Lower lobe of right lung (tissue), 2 donors: ENCODE data around the gene USP49. TPM values are rescaled to one million over a fixed set of nuclear protein-coding genes. Genes with fewer than 3 reads are reported as not detected.

Experiments used
- ATAC-seq, 2 donors: fragments of 200-7000 bp; cut with Tn5 transposase; one replicate each; pipeline ENCODE4 v1.9.1; 2020 to 2022; ENCODE audit warnings: mild to moderate bottlenecking in 2 of 2, moderate library complexity in 2 of 2
- DNase-seq: peaks from one replicate; pipeline ENCODE4 v3.0.0-alpha.2; 2020
- H3K27ac ChIP-seq: fragments of 200-600 bp; one replicate; pipeline ENCODE4 v1.8.0; 2022
- H3K27me3 ChIP-seq: fragments of 200-600 bp; one replicate; pipeline ENCODE4 v1.8.0; 2022; ENCODE audit warnings: low read depth
- H3K36me3 ChIP-seq: fragments of 200-600 bp; one replicate; pipeline ENCODE4 v1.8.0; 2022; ENCODE audit warnings: mild to moderate bottlenecking
- H3K4me1 ChIP-seq: fragments of 200-600 bp; one replicate; pipeline ENCODE4 v1.8.0; 2022
- H3K4me3 ChIP-seq: fragments of 200-600 bp; one replicate; pipeline ENCODE4 v1.8.0; 2022; ENCODE audit warnings: mild to moderate bottlenecking
- H3K9me3 ChIP-seq: fragments of 200-600 bp; one replicate; pipeline ENCODE4 v1.8.0; 2022
- intact Hi-C: fragments of 100-400 bp; cut with DNase I; formaldehyde crosslinking; loops from one replicate; pipeline ENCODE4 v1.11.0; 2022
- total RNA-seq: library from RNA; stranded (reverse); fragmentation: NEBNext Ultra II Directional; extraction: Animal tissue kit (Norgen Biotek cat#: 25700); gene quantifications from one replicate; pipeline ENCODE4 v1.2.1, GENCODE V29; 2021
- TF ChIP-seq, protein P1 (sequence below): fragments of 200-600 bp; IDR thresholded peaks from one replicate; pipeline ENCODE4 v1.8.0; 2022; ENCODE audit warnings: antibody characterized with exemption, mild to moderate bottlenecking
- donor health status: DM: no; HTN: yes; CAD: no; lungs with severe emphysema.

Gene USP49
- total RNA-seq, 1 donor from 2014 or later, result 3.9 TPM

DNA sequence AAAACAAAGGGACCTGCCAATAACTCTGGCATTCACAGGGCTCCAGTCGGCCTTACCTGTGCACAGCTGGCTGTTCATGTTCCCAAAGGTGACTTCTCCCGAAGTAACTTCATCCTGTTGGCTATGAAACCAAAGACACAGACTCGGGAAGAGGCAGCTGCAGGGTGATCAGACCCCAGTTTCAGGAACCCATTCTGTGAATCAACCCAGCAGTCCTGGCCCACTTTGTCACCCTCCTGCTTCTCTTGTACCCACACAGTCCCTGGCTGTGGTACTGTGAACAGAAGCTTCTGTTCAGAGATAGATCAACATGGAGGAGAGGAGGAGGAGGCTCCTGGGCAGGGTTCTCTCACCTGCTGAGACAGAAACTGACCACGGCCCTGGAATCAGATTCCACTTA lies 139.3 kb downstream of the USP49 start:
- H3K4me1 ChIP-seq, result no peaks in the 10 kb centered on the region
- H3K27ac ChIP-seq, result no peak overlapping the region
- H3K27me3 ChIP-seq, result no peaks in the 10 kb centered on the region
- no peaks in the 10 kb centered on the region for H3K36me3 ChIP-seq
- DNase-seq (peak; percentile 3), ATAC-seq (no peak)
- no peak overlapping the region for H3K4me3 ChIP-seq
- no peaks in the 10 kb centered on the region for H3K9me3 ChIP-seq
- intact Hi-C loops, result no loop called here
- TF ChIP-seq, protein P1, sequence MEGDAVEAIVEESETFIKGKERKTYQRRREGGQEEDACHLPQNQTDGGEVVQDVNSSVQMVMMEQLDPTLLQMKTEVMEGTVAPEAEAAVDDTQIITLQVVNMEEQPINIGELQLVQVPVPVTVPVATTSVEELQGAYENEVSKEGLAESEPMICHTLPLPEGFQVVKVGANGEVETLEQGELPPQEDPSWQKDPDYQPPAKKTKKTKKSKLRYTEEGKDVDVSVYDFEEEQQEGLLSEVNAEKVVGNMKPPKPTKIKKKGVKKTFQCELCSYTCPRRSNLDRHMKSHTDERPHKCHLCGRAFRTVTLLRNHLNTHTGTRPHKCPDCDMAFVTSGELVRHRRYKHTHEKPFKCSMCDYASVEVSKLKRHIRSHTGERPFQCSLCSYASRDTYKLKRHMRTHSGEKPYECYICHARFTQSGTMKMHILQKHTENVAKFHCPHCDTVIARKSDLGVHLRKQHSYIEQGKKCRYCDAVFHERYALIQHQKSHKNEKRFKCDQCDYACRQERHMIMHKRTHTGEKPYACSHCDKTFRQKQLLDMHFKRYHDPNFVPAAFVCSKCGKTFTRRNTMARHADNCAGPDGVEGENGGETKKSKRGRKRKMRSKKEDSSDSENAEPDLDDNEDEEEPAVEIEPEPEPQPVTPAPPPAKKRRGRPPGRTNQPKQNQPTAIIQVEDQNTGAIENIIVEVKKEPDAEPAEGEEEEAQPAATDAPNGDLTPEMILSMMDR, result no peak

DNA sequence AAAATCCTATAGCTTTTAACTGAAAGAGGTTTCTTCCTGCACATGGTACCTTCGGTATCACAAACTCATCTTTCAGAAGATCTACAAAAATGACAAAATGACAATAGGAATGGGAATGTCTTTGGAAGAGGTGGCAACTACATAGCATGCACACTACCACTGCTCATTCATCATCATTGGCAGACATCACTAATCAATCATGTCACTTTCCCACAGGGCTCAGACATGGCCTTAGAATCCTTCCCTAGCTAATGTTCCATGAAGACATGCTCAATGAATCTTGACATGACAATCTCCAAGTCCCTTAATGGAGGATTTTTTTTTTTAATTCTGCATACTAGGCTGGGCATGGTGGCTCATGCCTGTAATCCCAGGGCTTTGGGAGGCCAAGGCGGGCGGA lies 144.8 kb downstream of the USP49 start:
- Histone ChIP-seq H3K4me3 (no peak overlapping the region), H3K36me3 (no peaks in the 10 kb centered on the region), H3K9me3 (no peaks in the 10 kb centered on the region), H3K4me1 (peaks cover 13% of the 10 kb centered on the region), H3K27ac (no peak overlapping the region), H3K27me3 (no peaks in the 10 kb centered on the region)
- intact Hi-C loops, result no loop called here
- DNase-seq, result no peak
- ATAC-seq, result no peak
- TF ChIP-seq, protein P1, result no peak

DNA sequence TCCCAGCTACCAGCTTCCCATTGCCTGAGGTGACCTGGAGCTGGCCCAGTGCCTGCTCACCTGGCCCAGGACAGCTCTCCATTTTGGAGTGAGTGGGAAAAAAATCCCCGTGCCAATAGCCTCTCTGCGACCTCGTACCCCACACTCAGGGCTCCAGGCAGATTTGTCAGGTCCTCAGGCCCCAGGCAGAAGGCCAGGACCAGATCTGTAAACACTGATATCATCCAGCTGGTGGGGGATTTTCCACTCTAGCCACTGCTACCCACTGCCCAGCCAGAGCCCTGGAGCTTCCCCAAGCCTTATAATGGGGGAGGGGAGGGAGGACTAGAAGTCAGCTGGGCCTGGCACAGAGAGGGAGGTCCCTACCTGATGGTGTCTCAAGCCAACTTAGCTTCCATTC lies 146.6 kb downstream of the USP49 start:
- ATAC-seq (peak; percentile 50 to 51), DNase-seq (no peak)
- Histone ChIP-seq H3K4me1 (peaks cover 13% of the 10 kb centered on the region), H3K27me3 (no peaks in the 10 kb centered on the region), H3K9me3 (no peaks in the 10 kb centered on the region), H3K27ac (peak overlapping the region; percentile 67), H3K4me3 (no peak overlapping the region), H3K36me3 (no peaks in the 10 kb centered on the region)
- TF ChIP-seq, protein P1, result no peak
- intact Hi-C loops, result no loop called here

DNA sequence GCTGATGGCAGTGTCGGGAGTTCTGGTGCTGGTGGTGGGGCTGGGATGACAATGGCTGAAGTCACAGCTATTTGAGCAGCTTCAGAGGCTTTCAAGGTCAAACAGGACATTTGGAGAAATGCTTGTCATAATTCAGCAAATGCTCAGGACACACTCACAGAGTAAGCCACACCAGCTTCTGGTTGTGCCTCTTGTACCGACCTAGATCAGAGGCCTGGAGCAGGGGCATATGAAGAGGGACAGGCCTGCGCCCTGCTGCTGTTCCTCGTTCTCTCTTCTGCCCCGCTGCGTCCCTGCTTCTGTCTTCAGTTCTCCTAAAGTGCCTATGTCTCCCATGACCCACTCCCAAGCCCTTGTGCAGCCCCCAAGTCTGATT lies 147.1 kb downstream of the USP49 start:
- Histone ChIP-seq H3K27me3 (no peaks in the 10 kb centered on the region), H3K4me1 (peaks cover 13% of the 10 kb centered on the region), H3K36me3 (no peaks in the 10 kb centered on the region), H3K9me3 (no peaks in the 10 kb centered on the region), H3K4me3 (no peak overlapping the region), H3K27ac (peak overlapping the region; percentile 67)
- intact Hi-C loops, result no loop called here
- ATAC-seq (peak; percentile 11 to 44), DNase-seq (no peak)
- TF ChIP-seq, protein P1, result no peak

DNA sequence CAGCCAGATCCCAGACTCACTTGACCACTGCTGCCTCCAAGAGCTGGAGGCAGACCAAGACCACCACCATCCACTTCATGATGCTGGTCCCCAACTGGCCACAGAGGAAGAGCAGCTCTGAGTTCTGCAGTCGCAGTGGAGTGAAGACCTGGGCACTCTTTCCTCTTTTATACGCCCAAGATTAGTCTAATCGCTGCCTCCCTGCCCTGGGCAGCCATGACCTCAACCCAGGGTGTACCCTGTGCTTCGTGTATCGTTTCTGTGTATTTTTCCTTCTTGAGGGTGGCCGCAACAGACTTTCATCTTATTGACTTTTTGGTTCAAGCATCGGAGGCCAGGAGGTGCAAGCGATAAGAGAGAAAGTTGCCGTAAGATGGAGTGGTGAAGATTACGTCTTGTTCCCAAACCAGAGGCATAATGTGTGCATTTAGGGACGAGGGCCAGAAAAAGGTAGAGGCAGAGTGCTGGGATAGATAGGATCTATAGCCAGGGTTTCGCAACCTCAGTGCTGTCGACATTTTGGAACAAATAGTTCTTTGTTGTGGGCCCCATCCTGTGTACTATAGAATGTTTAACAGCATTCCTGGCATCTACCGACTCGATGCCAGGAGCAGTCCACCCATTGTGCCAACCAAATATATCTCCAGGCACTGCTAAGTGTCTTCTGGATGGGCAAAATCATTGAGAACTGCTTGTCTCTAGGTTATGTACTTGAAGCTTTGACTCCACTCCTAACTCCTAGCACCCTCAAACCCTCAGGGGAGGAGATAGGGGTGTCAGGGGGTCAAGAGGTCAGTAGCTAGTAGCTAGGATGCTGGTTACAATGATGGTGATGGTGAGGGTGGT lies 147.7 kb downstream of the USP49 start, which contains the start of gene PGC:
TSS of gene PGC (minus strand) at position 142 of the 846 bp plus-strand sequence. CDS start at position 79, 63 bp downstream.
- Histone ChIP-seq H3K4me3 (peak within 1 kb of the TSS; percentile 22), H3K27ac (peak within 1 kb of the TSS; percentile 67), H3K9me3 (no peaks in the 10 kb centered on the region), H3K36me3 (no peaks in the 10 kb centered on the region), H3K27me3 (no peaks in the 10 kb centered on the region), H3K4me1 (peaks cover 13% of the 10 kb centered on the region)
- DNase-seq (peak; percentile 55), ATAC-seq (peak; percentile 78 to 84)
- intact Hi-C loops, result no loop called here
- TF ChIP-seq, protein P1, result no peak
